ENCODE measurements around the gene HOXA3.

Gene HOXA3

GRCh38 chr7:27151931-27152815, at the start of gene HOXA3:
Gene HOXA3, minus strand, starts transcription at chr7:27152583. Its CDS starts 41,943 bp downstream, at chr7:27110640.
- H3K4me3 ChIP-seq (ENCODE audit: severe bottlenecking) = peak within 1 kb of the TSS; percentile 38
- ATAC-seq (ENCODE audit: low read depth) (peak; percentile 7; the same call in 1 of the 3 replicates), DNase-seq (ENCODE audit: low spot score) (peak; percentile 70)
- H3K9me3 ChIP-seq (ENCODE audit: severe bottlenecking) = no peaks in the 10 kb centered on the region
- H3K27me3 ChIP-seq (ENCODE audit: insufficient read depth, poor library complexity, severe bottlenecking) = no peaks in the 10 kb centered on the region
- no peaks in the 10 kb centered on the region for H3K36me3 ChIP-seq (ENCODE audit: low read depth)
- peak within 1 kb of the TSS; percentile 85 for H3K27ac ChIP-seq (ENCODE audit: poor library complexity, severe bottlenecking)
- H3K4me1 ChIP-seq (ENCODE audit: insufficient read depth, poor library complexity, severe bottlenecking) = peaks cover 8% of the 10 kb centered on the region
- TF ChIP-seq CTCF (IDR thresholded peaks at IDR 0.05; ENCODE audit: poor library complexity, severe bottlenecking) = no peak

- no peak for TF ChIP-seq CTCF (IDR thresholded peaks at IDR 0.05; ENCODE audit: poor library complexity, severe bottlenecking)
- no peak for ATAC-seq (ENCODE audit: low read depth)
- DNase-seq (ENCODE audit: low spot score) = no peak
- Histone ChIP-seq H3K36me3 (ENCODE audit: low read depth) (peaks cover 12% of the 10 kb centered on the region), H3K4me1 (ENCODE audit: insufficient read depth, poor library complexity, severe bottlenecking) (peaks cover 2% of the 10 kb centered on the region), H3K27me3 (ENCODE audit: insufficient read depth, poor library complexity, severe bottlenecking) (no peaks in the 10 kb centered on the region), H3K9me3 (ENCODE audit: severe bottlenecking) (no peaks in the 10 kb centered on the region), H3K27ac (ENCODE audit: poor library complexity, severe bottlenecking) (peak overlapping the region; percentile 92), H3K4me3 (ENCODE audit: severe bottlenecking) (peak overlapping the region; percentile 89)
These were observed 49.2 kb upstream of the HOXA3 start for GRCh38 chr7:27201580-27202017.

GRCh38 chr7:27200761-27201579, 48.6 kb upstream of the HOXA3 start:
- no peak for TF ChIP-seq CTCF (IDR thresholded peaks at IDR 0.05; ENCODE audit: poor library complexity, severe bottlenecking)
- DNase-seq (ENCODE audit: low spot score) (no peak), ATAC-seq (ENCODE audit: low read depth) (peak; percentile 18)
- H3K27me3 ChIP-seq (ENCODE audit: insufficient read depth, poor library complexity, severe bottlenecking) = no peaks in the 10 kb centered on the region
- H3K4me3 ChIP-seq (ENCODE audit: severe bottlenecking) = peak overlapping the region; percentile 89
- H3K36me3 ChIP-seq (ENCODE audit: low read depth) = peaks cover 18% of the 10 kb centered on the region
- peaks cover 1% of the 10 kb centered on the region for H3K4me1 ChIP-seq (ENCODE audit: insufficient read depth, poor library complexity, severe bottlenecking)
- peak overlapping the region; percentile 92 for H3K27ac ChIP-seq (ENCODE audit: poor library complexity, severe bottlenecking)
- H3K9me3 ChIP-seq (ENCODE audit: severe bottlenecking) = no peaks in the 10 kb centered on the region

GRCh38 chr7:27199849-27200760, 47.7 kb upstream of the HOXA3 start, which contains the start of gene HOXA13:
Gene HOXA13, minus strand, starts transcription at chr7:27200091. Its CDS starts 14 bp downstream, at chr7:27200077.
- no peaks in the 10 kb centered on the region for H3K27me3 ChIP-seq (ENCODE audit: insufficient read depth, poor library complexity, severe bottlenecking)
- ATAC-seq (ENCODE audit: low read depth) = peak; percentile 54
- TF ChIP-seq CTCF (IDR thresholded peaks at IDR 0.05; ENCODE audit: poor library complexity, severe bottlenecking) = no peak
- peaks cover 25% of the 10 kb centered on the region for H3K36me3 ChIP-seq (ENCODE audit: low read depth)
- H3K4me1 ChIP-seq (ENCODE audit: insufficient read depth, poor library complexity, severe bottlenecking) = peaks cover 8% of the 10 kb centered on the region
- peak within 1 kb of the TSS; percentile 92 for H3K27ac ChIP-seq (ENCODE audit: poor library complexity, severe bottlenecking)
- DNase-seq (ENCODE audit: low spot score) = peak; percentile 86
- H3K9me3 ChIP-seq (ENCODE audit: severe bottlenecking) = no peaks in the 10 kb centered on the region
- peak within 1 kb of the TSS; percentile 89 for H3K4me3 ChIP-seq (ENCODE audit: severe bottlenecking)

Data from RWPE2 (cell line).